Cardiac muscle cell (in vitro differentiated cells and primary cell): ENCODE results near the gene LY6G5B. TPM values are rescaled to one million over a fixed set of nuclear protein-coding genes. Genes with fewer than 3 reads are reported as not detected.

ENCODE experiments used
- DNase-seq, 2 donors: peaks; one replicate each; pipeline versions ENCODE4 v3.0.0 to v3.0.0-alpha.2; 2010 to 2017; ENCODE audit warnings: low read depth in 1 of 2, low spot score in 1 of 2
- H3K27ac ChIP-seq: fragments of 200-600 bp; sonication (generic); 2 replicates; pipeline ENCODE4 v1.5.1; 2016
- H3K27me3 ChIP-seq: fragments of 200-600 bp; sonication (generic); 2 replicates; pipeline ENCODE4 v1.6.0; 2016; ENCODE audit warnings: control low read depth
- H3K36me3 ChIP-seq: fragments of 200-600 bp; sonication (generic); 2 replicates; pipeline ENCODE4 v1.5.1; 2016; ENCODE audit warnings: control low read depth
- H3K4me1 ChIP-seq: fragments of 200-600 bp; sonication (generic); 2 replicates; pipeline ENCODE4 v1.8.1; 2017; ENCODE audit warnings: low read depth, mild to moderate bottlenecking, mixed run types
- H3K4me3 ChIP-seq: fragments of 200-600 bp; sonication (generic); 2 replicates; pipeline ENCODE4 v1.5.1; 2016; ENCODE audit warnings: mild to moderate bottlenecking
- H3K9me3 ChIP-seq: fragments of 200-600 bp; sonication (generic); 2 replicates; pipeline ENCODE4 v1.5.1; 2017; ENCODE audit warnings: low read depth, mild to moderate bottlenecking, control low read depth
- CTCF ChIP-seq: IDR thresholded peaks from 2 replicates; pipeline ENCODE4 v1.5.1; 2012; ENCODE audit warnings: low read depth, mild to moderate bottlenecking, low read length
- polyA plus RNA-seq: library from polyadenylated mRNA; unstranded; fragments of >200 nt; fragmentation: Nextera tagmentation; extraction: Ambion mirVana; gene quantifications from 2 replicates; pipeline ENCODE4 v1.2.1, GENCODE V29; 2016
- total RNA-seq: library from RNA; depleted of rRNA; stranded (reverse); fragments of >200 nt; gene quantifications from 2 replicates; pipeline ENCODE4 v1.2.3, GENCODE V29; 2016

The LY6G5B gene
- total and polyA plus RNA-seq, 2 experiments from 2014 or later = 6.8 to 16.5 TPM

- H3K36me3 ChIP-seq = peaks cover 40% of the 10 kb centered on the region
- H3K9me3 ChIP-seq = no peaks in the 10 kb centered on the region
- no peaks in the 10 kb centered on the region for H3K4me1 ChIP-seq
- TF ChIP-seq CTCF = no peak
- H3K27ac ChIP-seq = no peak overlapping the region
- no peak overlapping the region for H3K4me3 ChIP-seq
- no peak for DNase-seq
- peaks cover under 1% of the 10 kb centered on the region for H3K27me3 ChIP-seq
Observed at GRCh38 chr6:31687321-31687720, 17.5 kb downstream of the LY6G5B start.

GRCh38 chr6:31687860-31688693, 18.3 kb downstream of the LY6G5B start:
- Histone ChIP-seq H3K9me3 (no peaks in the 10 kb centered on the region), H3K4me3 (no peak overlapping the region), H3K36me3 (peaks cover 46% of the 10 kb centered on the region), H3K4me1 (no peaks in the 10 kb centered on the region), H3K27ac (no peak overlapping the region), H3K27me3 (no peaks in the 10 kb centered on the region)
- no peak for DNase-seq
- no peak for TF ChIP-seq CTCF

DNA sequence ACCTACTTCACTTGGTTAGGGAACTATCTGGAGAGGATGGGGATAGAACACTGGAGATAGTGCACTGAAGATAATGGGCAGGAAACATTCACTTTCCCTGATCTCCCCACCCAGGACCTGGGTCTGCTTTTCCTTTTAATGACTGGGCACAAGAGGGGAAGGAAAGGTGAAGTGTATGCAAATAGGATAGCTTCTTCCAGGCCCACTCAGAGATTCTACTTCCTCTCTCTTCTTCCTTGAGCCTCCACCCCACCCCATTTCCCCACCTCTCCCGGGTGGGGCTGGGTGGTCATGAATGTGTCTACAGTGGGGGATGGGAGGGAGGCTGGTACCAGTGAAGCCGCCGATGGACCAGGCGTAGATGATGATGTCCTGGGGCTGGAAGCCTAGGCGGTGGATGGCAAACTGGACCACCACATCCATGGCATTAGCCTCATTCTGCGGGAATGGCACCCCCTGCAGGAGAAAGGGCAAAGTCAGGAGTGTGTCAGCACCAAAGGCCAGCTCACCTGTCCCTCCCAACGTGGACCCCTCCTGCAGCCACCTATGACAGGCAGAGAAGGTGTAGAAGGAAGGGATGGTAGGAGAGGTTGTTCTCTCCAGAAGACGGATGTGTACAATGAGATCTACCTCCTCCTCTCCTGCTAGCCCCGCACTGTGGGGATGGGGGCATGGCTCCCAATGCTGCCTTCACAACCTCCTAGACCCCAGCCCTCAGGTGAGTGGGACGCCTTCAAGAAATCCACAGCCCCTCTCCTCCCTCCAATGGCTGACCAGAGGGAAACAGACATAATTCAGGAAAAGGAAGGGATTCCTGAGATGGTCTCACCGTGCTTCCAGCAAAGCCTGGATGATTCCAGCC, 19.7 kb downstream of the LY6G5B start:
- Histone ChIP-seq H3K36me3 (peaks cover 47% of the 10 kb centered on the region), H3K4me1 (no peaks in the 10 kb centered on the region), H3K9me3 (no peaks in the 10 kb centered on the region), H3K27ac (no peak overlapping the region), H3K27me3 (no peaks in the 10 kb centered on the region), H3K4me3 (no peak overlapping the region)
- TF ChIP-seq CTCF = peak; percentile 39
- no peak for DNase-seq

DNA sequence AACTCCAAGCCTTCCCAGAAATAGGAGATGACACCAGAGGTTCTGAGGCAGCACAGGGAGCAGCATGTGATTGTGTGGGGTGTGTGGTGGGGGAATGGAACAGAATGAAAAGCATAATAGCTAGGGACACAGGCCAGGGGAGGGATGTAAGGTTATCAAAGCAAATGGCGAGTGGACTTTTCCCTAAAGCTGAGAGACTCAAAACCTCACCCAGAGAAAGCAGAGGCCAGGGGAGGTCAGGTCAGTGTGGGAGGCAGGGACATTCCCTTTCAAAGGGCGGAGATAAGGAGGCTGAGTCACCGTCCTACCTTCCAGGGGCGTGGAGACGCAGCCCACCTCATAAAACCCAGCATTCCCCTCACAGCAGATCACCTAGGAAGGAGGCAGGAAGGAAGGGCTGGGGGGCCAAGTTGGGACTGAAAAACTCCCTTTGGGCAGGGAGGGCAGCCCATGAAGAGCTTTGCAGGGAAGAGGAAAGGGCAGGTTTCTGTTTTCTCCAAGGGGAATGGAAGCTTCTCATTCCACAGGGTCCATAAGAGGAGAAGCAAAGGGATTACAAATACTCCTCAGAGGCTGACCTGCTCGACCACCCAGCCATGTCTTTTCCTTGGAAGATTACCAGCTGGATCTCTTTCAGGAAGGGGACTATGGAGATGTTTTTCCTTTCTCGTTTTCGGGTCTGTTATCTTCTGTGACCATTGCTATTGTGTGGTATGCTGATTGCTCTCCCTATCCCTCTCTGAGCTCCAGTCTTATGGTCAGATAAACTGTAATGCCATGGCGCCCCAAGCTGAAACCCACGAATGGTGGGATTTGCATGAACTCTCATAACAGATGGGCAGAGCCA, 20.7 kb downstream of the LY6G5B start:
- H3K27me3 ChIP-seq = no peaks in the 10 kb centered on the region
- no peak overlapping the region for H3K27ac ChIP-seq
- no peaks in the 10 kb centered on the region for H3K9me3 ChIP-seq
- no peak for TF ChIP-seq CTCF
- H3K36me3 ChIP-seq = peaks cover 54% of the 10 kb centered on the region
- no peaks in the 10 kb centered on the region for H3K4me1 ChIP-seq
- peak in 1 of 2 donors; percentile 22 for DNase-seq
- H3K4me3 ChIP-seq = no peak overlapping the region

DNA sequence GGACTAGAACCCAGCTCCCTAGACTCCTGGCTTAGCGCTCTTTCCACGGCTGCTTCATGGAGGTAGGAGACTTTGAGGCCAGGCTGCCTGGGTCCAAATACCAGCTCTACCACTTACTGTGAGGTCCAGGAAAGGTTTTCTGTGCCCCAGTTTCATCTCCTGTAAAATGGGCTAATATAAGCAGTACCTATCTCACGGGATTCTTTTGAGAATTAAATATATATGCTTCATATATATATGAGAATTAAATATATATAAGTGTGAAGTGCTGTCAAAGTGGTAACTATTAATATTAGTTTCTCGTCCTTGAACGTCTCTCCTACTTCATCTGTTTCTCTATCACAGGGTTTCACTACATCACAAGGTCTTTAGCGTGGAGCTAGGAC, 21.3 kb downstream of the LY6G5B start:
- Histone ChIP-seq H3K27ac (no peak overlapping the region), H3K27me3 (no peaks in the 10 kb centered on the region), H3K4me1 (no peaks in the 10 kb centered on the region), H3K9me3 (no peaks in the 10 kb centered on the region), H3K4me3 (no peak overlapping the region), H3K36me3 (peaks cover 50% of the 10 kb centered on the region)
- TF ChIP-seq CTCF = no peak
- DNase-seq = no peak
